Osteoblast (primary cell): ENCODE measurements around the gene CYP4F12. TPM values are rescaled to one million over a fixed set of nuclear protein-coding genes. Genes with fewer than 3 reads are reported as not detected.

ENCODE experiments used
- DNase-seq: peaks from one replicate; pipeline ENCODE4 v3.0.0; 2011; ENCODE audit warnings: low spot score, mixed read lengths; ENCODE audit not compliant: insufficient read length; ENCODE audit errors: missing footprints
- H2AFZ ChIP-seq: 2 replicates; pipeline ENCODE4 v1.6.0; 2011; ENCODE audit warnings: mild to moderate bottlenecking, low read length
- H3K27ac ChIP-seq: 2 replicates; pipeline ENCODE4 v1.5.1; 2011; ENCODE audit warnings: mild to moderate bottlenecking, low read depth, low read length, moderate library complexity
- H3K27me3 ChIP-seq: 2 replicates; pipeline ENCODE4 v1.6.0; 2012; ENCODE audit warnings: mild to moderate bottlenecking, control low read depth, inconsistent platforms, low read length, moderate library complexity; ENCODE audit not compliant: insufficient read depth
- H3K36me3 ChIP-seq: 2 replicates; pipeline ENCODE4 v1.5.1; 2011; ENCODE audit warnings: mild to moderate bottlenecking, low read length, control low read depth, moderate library complexity; ENCODE audit not compliant: insufficient read depth
- H3K4me1 ChIP-seq: 2 replicates; pipeline ENCODE4 v1.5.1; 2011; ENCODE audit warnings: mild to moderate bottlenecking, low read length, control low read depth, moderate library complexity; ENCODE audit not compliant: insufficient read depth
- H3K4me2 ChIP-seq: 2 replicates; pipeline ENCODE4 v1.6.0; 2011; ENCODE audit warnings: mild to moderate bottlenecking, low read length; ENCODE audit not compliant: insufficient read depth
- H3K4me3 ChIP-seq: fragments of 200-600 bp; sonication (generic); 3 replicates; pipeline ENCODE4 v1.5.1; 2012; ENCODE audit warnings: mild to moderate bottlenecking, low read length, inconsistent platforms; ENCODE audit not compliant: insufficient read depth
- H3K79me2 ChIP-seq: 2 replicates; pipeline ENCODE4 v1.6.0; 2012; ENCODE audit warnings: mild to moderate bottlenecking, low read length, control low read depth, inconsistent platforms; ENCODE audit not compliant: insufficient read depth
- H3K9me3 ChIP-seq: 2 replicates; pipeline ENCODE4 v1.5.1; 2011; ENCODE audit warnings: low read depth, low read length, control low read depth
- H4K20me1 ChIP-seq: 2 replicates; pipeline ENCODE4 v1.6.0; 2012; ENCODE audit warnings: mild to moderate bottlenecking, low read length, control low read depth; ENCODE audit not compliant: insufficient read depth
- CTCF ChIP-seq: IDR thresholded peaks from 2 replicates; pipeline ENCODE4 v1.5.1; 2011; ENCODE audit warnings: mild to moderate bottlenecking, low read depth, low read length, moderate library complexity; ENCODE audit errors: extremely low read depth
- total RNA-seq: library from RNA; depleted of rRNA; stranded (reverse); fragments of >200 nt; gene quantifications from 2 replicates; pipeline ENCODE4 v1.2.3, GENCODE V29; 2012

CYP4F12 gene
- total RNA-seq, 1 donor, result not detected

- no peak overlapping the region for H2AFZ ChIP-seq
- H4K20me1 ChIP-seq, result no peaks in the 10 kb centered on the region
- no peaks in the 10 kb centered on the region for H3K79me2 ChIP-seq
- DNase-seq, result no peak
- no peak overlapping the region for H3K4me2 ChIP-seq
- H3K36me3 ChIP-seq, result no peaks in the 10 kb centered on the region
- H3K4me1 ChIP-seq, result no peaks in the 10 kb centered on the region
- H3K27me3 ChIP-seq, result no peaks in the 10 kb centered on the region
- no peak overlapping the region for H3K27ac ChIP-seq
- TF ChIP-seq CTCF, result no peak
- H3K9me3 ChIP-seq, result no peaks in the 10 kb centered on the region
- no peak overlapping the region for H3K4me3 ChIP-seq
Measured at GRCh38 chr19:15635016-15635805, 37.7 kb upstream of the CYP4F12 start.

- Histone ChIP-seq H3K36me3 (no peaks in the 10 kb centered on the region), H3K9me3 (no peaks in the 10 kb centered on the region), H3K79me2 (no peaks in the 10 kb centered on the region), H3K27ac (no peak overlapping the region), H3K4me1 (no peaks in the 10 kb centered on the region), H2AFZ (no peak overlapping the region), H3K4me2 (no peak overlapping the region), H3K4me3 (no peak overlapping the region), H3K27me3 (no peaks in the 10 kb centered on the region), H4K20me1 (no peaks in the 10 kb centered on the region)
- no peak for DNase-seq
- no peak for TF ChIP-seq CTCF
Measured at GRCh38 chr19:15636026-15636425, 36.9 kb upstream of the CYP4F12 start.

- Histone ChIP-seq H3K36me3 (no peaks in the 10 kb centered on the region), H3K4me2 (no peak overlapping the region), H3K9me3 (no peaks in the 10 kb centered on the region), H3K27ac (no peak overlapping the region), H3K4me3 (no peak overlapping the region), H2AFZ (no peak overlapping the region), H3K79me2 (no peaks in the 10 kb centered on the region), H4K20me1 (no peaks in the 10 kb centered on the region), H3K27me3 (no peaks in the 10 kb centered on the region), H3K4me1 (no peaks in the 10 kb centered on the region)
- DNase-seq, result no peak
- TF ChIP-seq CTCF, result no peak
Measured at GRCh38 chr19:15639596-15639995, 33.3 kb upstream of the CYP4F12 start.

- no peak within 1 kb of the TSS for H3K27ac ChIP-seq
- H3K4me3 ChIP-seq, result no peak within 1 kb of the TSS
- H3K27me3 ChIP-seq, result no peaks in the 10 kb centered on the region
- no peak for TF ChIP-seq CTCF
- H3K79me2 ChIP-seq, result no peaks in the 10 kb centered on the region
- no peaks in the 10 kb centered on the region for H3K9me3 ChIP-seq
- no peaks in the 10 kb centered on the region for H3K4me1 ChIP-seq
- DNase-seq, result no peak
- no peak within 1 kb of the TSS for H3K4me2 ChIP-seq
- no peaks in the 10 kb centered on the region for H4K20me1 ChIP-seq
- no peak within 1 kb of the TSS for H2AFZ ChIP-seq
- H3K36me3 ChIP-seq, result no peaks in the 10 kb centered on the region
Measured at GRCh38 chr19:15640294-15640903, 32.5 kb upstream of the CYP4F12 start, which contains the start of gene CYP4F3. Gene CYP4F3 (plus strand): TSS chr19:15640897. CDS start chr19:15641416, 519 bp downstream.
